Measurements from ENCODE around the gene SHOC1. TPM values are rescaled to one million over a fixed set of nuclear protein-coding genes. Genes with fewer than 3 reads are reported as not detected.

Gene SHOC1
- total and polyA plus RNA-seq, 2 donors (not counting 1 experiment from before 2014, with no cell fraction given), result not detected

GRCh38 chr9:111807197-111807596 is 12.5 kb upstream of the SHOC1 start:
- ChIA-PET CTCF (no interaction called here), POLR2A (no interaction called here)
- H3K4me3 ChIP-seq (ENCODE audit: control extremely low read depth in 1 of 5, extremely low read depth in 1 of 5, insufficient read depth in 1 of 5, low read depth in 2 of 5, low read length in 4 of 5), result no peak overlapping the region
- no peak overlapping the region for H3K9ac ChIP-seq (ENCODE audit: low read length)
- H3K4me1 Mint-ChIP-seq, result peaks cover 4% of the 10 kb centered on the region
- H3K27ac Mint-ChIP-seq, result no peak overlapping the region
- no peak overlapping the region for H2AFZ ChIP-seq (ENCODE audit: insufficient read depth, low read depth, low read length, poor library complexity, severe bottlenecking)
- ATAC-seq (ENCODE audit: low read depth) (no peak), DNase-seq (no peak)
- H3K9me3 Mint-ChIP-seq (ENCODE audit: insufficient read depth), result no peaks in the 10 kb centered on the region
- WGBS (ENCODE audit: insufficient coverage), result no CpG with 5 or more reads among the region's 1 CpG
- no peak overlapping the region for H3K4me3 Mint-ChIP-seq
- H3K4me2 ChIP-seq (replicated peaks; ENCODE audit: low read depth, low read length, poor library complexity, severe bottlenecking), result no peak overlapping the region
- H3K4me1 ChIP-seq (ENCODE audit: control insufficient read depth in 2 of 2, insufficient read depth in 2 of 2, low read length in 2 of 2), result no peaks in the 10 kb centered on the region
- TF ChIP-seq CTCF (IDR thresholded peaks at IDR 0.05) (no peak), EZH2 (IDR thresholded peaks at IDR 0.05; ENCODE audit: borderline replicate concordance, insufficient read depth, low read depth, low read length, poor library complexity, severe bottlenecking) (no peak)
- H3K27ac ChIP-seq (ENCODE audit: low read length in 2 of 2), result no peak overlapping the region
- no peaks in the 10 kb centered on the region for H3K9me3 ChIP-seq (ENCODE audit: control extremely low read depth in 1 of 3, control insufficient read depth in 2 of 3, insufficient read depth in 1 of 3, low read length in 2 of 3)
- H3K27me3 ChIP-seq (replicated peaks in 1 of 4; ENCODE audit: control extremely low read depth in 1 of 4, control insufficient read depth in 3 of 4, insufficient read depth in 4 of 4, low read length in 3 of 4), result no peaks in the 10 kb centered on the region
- H3K36me3 ChIP-seq (replicated peaks in 1 of 2; ENCODE audit: control extremely low read depth in 1 of 2, control insufficient read depth in 1 of 2, extremely low read depth in 1 of 2, insufficient read depth in 2 of 2, low read length in 1 of 2), result no peaks in the 10 kb centered on the region
- no peaks in the 10 kb centered on the region for H3K27me3 Mint-ChIP-seq
- intact Hi-C loops (cut with micrococcal nuclease), result no loop called here
- H3K79me2 ChIP-seq (ENCODE audit: control insufficient read depth, insufficient read depth, low read length), result no peaks in the 10 kb centered on the region
- H4K20me1 ChIP-seq (ENCODE audit: control insufficient read depth, insufficient read depth, low read length, poor library complexity, severe bottlenecking), result no peaks in the 10 kb centered on the region

GRCh38 chr9:111806259-111806658 is 11.5 kb upstream of the SHOC1 start:
- H4K20me1 ChIP-seq (ENCODE audit: control insufficient read depth, insufficient read depth, low read length, poor library complexity, severe bottlenecking), result no peaks in the 10 kb centered on the region
- peaks cover 6% of the 10 kb centered on the region for H3K4me1 Mint-ChIP-seq
- no peaks in the 10 kb centered on the region for H3K27me3 ChIP-seq (replicated peaks in 1 of 4; ENCODE audit: control extremely low read depth in 1 of 4, control insufficient read depth in 3 of 4, insufficient read depth in 4 of 4, low read length in 3 of 4)
- H3K27ac ChIP-seq (ENCODE audit: low read length in 2 of 2), result no peak overlapping the region
- no peak overlapping the region for H3K4me3 Mint-ChIP-seq
- TF ChIP-seq EZH2 (IDR thresholded peaks at IDR 0.05; ENCODE audit: borderline replicate concordance, insufficient read depth, low read depth, low read length, poor library complexity, severe bottlenecking), result no peak
- TF ChIP-seq CTCF (IDR thresholded peaks at IDR 0.05), result no peak
- no peak overlapping the region for H3K27ac Mint-ChIP-seq
- ATAC-seq (ENCODE audit: low read depth) (no peak), DNase-seq (no peak)
- H3K27me3 Mint-ChIP-seq, result no peaks in the 10 kb centered on the region
- ChIA-PET CTCF (no interaction called here), POLR2A (no interaction called here)
- no peaks in the 10 kb centered on the region for H3K36me3 ChIP-seq (replicated peaks in 1 of 2; ENCODE audit: control extremely low read depth in 1 of 2, control insufficient read depth in 1 of 2, extremely low read depth in 1 of 2, insufficient read depth in 2 of 2, low read length in 1 of 2)
- WGBS (ENCODE audit: insufficient coverage), result no CpG with 5 or more reads among the region's 2 CpGs
- no peaks in the 10 kb centered on the region for H3K4me1 ChIP-seq (ENCODE audit: control insufficient read depth in 2 of 2, insufficient read depth in 2 of 2, low read length in 2 of 2)
- no peak overlapping the region for H3K4me2 ChIP-seq (replicated peaks; ENCODE audit: low read depth, low read length, poor library complexity, severe bottlenecking)
- no peaks in the 10 kb centered on the region for H3K79me2 ChIP-seq (ENCODE audit: control insufficient read depth, insufficient read depth, low read length)
- H2AFZ ChIP-seq (ENCODE audit: insufficient read depth, low read depth, low read length, poor library complexity, severe bottlenecking), result no peak overlapping the region
- no peak overlapping the region for H3K9ac ChIP-seq (ENCODE audit: low read length)
- H3K9me3 Mint-ChIP-seq (ENCODE audit: insufficient read depth), result no peaks in the 10 kb centered on the region
- no peaks in the 10 kb centered on the region for H3K9me3 ChIP-seq (ENCODE audit: control extremely low read depth in 1 of 3, control insufficient read depth in 2 of 3, insufficient read depth in 1 of 3, low read length in 2 of 3)
- H3K4me3 ChIP-seq (ENCODE audit: control extremely low read depth in 1 of 5, extremely low read depth in 1 of 5, insufficient read depth in 1 of 5, low read depth in 2 of 5, low read length in 4 of 5), result no peak overlapping the region
- intact Hi-C loops (cut with micrococcal nuclease), result no loop called here

Data from B cell (primary cell).